HG02938 (cell line): ENCODE measurements around the gene EML6.

Experiments
- ATAC-seq: cut with Tn5 transposase; IDR thresholded peaks from one replicate; pipeline ENCODE4 v1.9.1; 2021; ENCODE audit warnings: mild to moderate bottlenecking, moderate library complexity; ENCODE audit not compliant: unreplicated experiment

EML6 gene

GRCh38 chr2:54704688-54705605 is 18.5 kb upstream of the EML6 start:
- ATAC-seq: peak; percentile 51

- no peak for ATAC-seq
These were observed 16.8 kb upstream of the EML6 start for GRCh38 chr2:54706622-54707021.

GRCh38 chr2:54708584-54709335 is 14.7 kb upstream of the EML6 start:
- ATAC-seq: no peak

- no peak for ATAC-seq
These were observed 14.1 kb upstream of the EML6 start for GRCh38 chr2:54709336-54709809.

GRCh38 chr2:54710216-54710615 is 13.2 kb upstream of the EML6 start:
- no peak for ATAC-seq

GRCh38 chr2:54712516-54712915 is 10.9 kb upstream of the EML6 start:
- no peak for ATAC-seq

GRCh38 chr2:54714996-54715395 is 8.5 kb upstream of the EML6 start:
- no peak for ATAC-seq

GRCh38 chr2:54716375-54716774 is 7.1 kb upstream of the EML6 start:
- ATAC-seq: no peak

GRCh38 chr2:54720563-54720962 is 2.9 kb upstream of the EML6 start:
- ATAC-seq: no peak

GRCh38 chr2:54722641-54723040 is 821 bp upstream of the EML6 start:
- no peak for ATAC-seq

- no peak for ATAC-seq
These were observed 616 bp downstream of the EML6 start for GRCh38 chr2:54723996-54724559.

GRCh38 chr2:54724560-54725342 is 1.3 kb downstream of the EML6 start:
- no peak for ATAC-seq

- no peak for ATAC-seq
These were observed 2.1 kb downstream of the EML6 start for GRCh38 chr2:54725343-54726099.

- ATAC-seq: no peak
These were observed 3.0 kb downstream of the EML6 start for GRCh38 chr2:54726431-54726830.

- no peak for ATAC-seq
These were observed 3.5 kb downstream of the EML6 start for GRCh38 chr2:54726940-54727339.

GRCh38 chr2:54728669-54729120 is 5.2 kb downstream of the EML6 start:
- no peak for ATAC-seq

- ATAC-seq: no peak
These were observed 12.2 kb downstream of the EML6 start for GRCh38 chr2:54735636-54736035.

GRCh38 chr2:54738281-54738680 is 14.8 kb downstream of the EML6 start:
- ATAC-seq: no peak

- ATAC-seq: no peak
These were observed 16.9 kb downstream of the EML6 start for GRCh38 chr2:54740333-54740732.

- ATAC-seq: no peak
These were observed 17.8 kb downstream of the EML6 start for GRCh38 chr2:54741250-54741649.
